Natural killer cell (primary cell): ENCODE results near the gene ZNF527. TPM values are rescaled to one million over a fixed set of nuclear protein-coding genes. Genes with fewer than 3 reads are reported as not detected.

ENCODE experiments used
- ATAC-seq, 3 donors: fragments of 150-1000 bp in 2 of 3; fragments of 200-7000 bp in 1 of 3; cut with Tn5 transposase; 1 replicate in 1 of 3; 2 replicates in 2 of 3; pipeline ENCODE4 v1.10.0; 2021; ENCODE audit warnings: mild to moderate bottlenecking in 2 of 3, moderate library complexity in 2 of 3
- DNase-seq, 2 donors: peaks; one replicate each; pipeline versions ENCODE4 v3.0.0 to v3.0.0-alpha.2; 2013 to 2021; ENCODE audit warnings: mixed read lengths in 1 of 2
- H3K27ac ChIP-seq: one replicate; pipeline ENCODE4 v1.5.1; 2013; ENCODE audit warnings: mild to moderate bottlenecking, low read length
- H3K27me3 ChIP-seq: one replicate; pipeline ENCODE4 v1.6.1; 2013; ENCODE audit warnings: low read length; ENCODE audit not compliant: control insufficient read depth, insufficient read depth
- H3K36me3 ChIP-seq: one replicate; pipeline ENCODE4 v1.6.1; 2013; ENCODE audit warnings: low read length; ENCODE audit not compliant: control insufficient read depth, insufficient read depth
- H3K4me1 ChIP-seq: one replicate; pipeline ENCODE4 v1.6.1; 2013; ENCODE audit warnings: low read length; ENCODE audit not compliant: control insufficient read depth, insufficient read depth
- H3K4me3 ChIP-seq: one replicate; pipeline ENCODE4 v1.5.1; 2013; ENCODE audit warnings: low read length
- H3K9me3 ChIP-seq: one replicate; pipeline ENCODE4 v1.6.1; 2013; ENCODE audit warnings: low read length; ENCODE audit not compliant: control insufficient read depth, insufficient read depth
- H3K27ac Mint-ChIP-seq, 2 donors: one replicate each; pipeline ENCODE4 v1.8.0; 2022; ENCODE audit warnings: mild to moderate bottlenecking in 2 of 2, mixed read lengths in 2 of 2, moderate library complexity in 1 of 2
- H3K27me3 Mint-ChIP-seq, 2 donors: one replicate each; pipeline ENCODE4 v1.8.0; 2022; ENCODE audit warnings: low read depth in 2 of 2, mixed read lengths in 2 of 2
- H3K36me3 Mint-ChIP-seq: one replicate; pipeline ENCODE4 v1.8.0; 2022; ENCODE audit warnings: mixed read lengths
- H3K4me1 Mint-ChIP-seq, 2 donors: one replicate each; pipeline ENCODE4 v1.8.0; 2022; ENCODE audit warnings: mixed read lengths in 2 of 2
- H3K4me3 Mint-ChIP-seq: one replicate; pipeline ENCODE4 v1.8.0; 2022; ENCODE audit warnings: mild to moderate bottlenecking, moderate library complexity, mixed read lengths
- H3K9me3 Mint-ChIP-seq, 2 donors: one replicate each; pipeline ENCODE4 v1.8.0; 2022; ENCODE audit warnings: mixed read lengths in 2 of 2
- WGBS: methylation state at CpG from one replicate; pipeline ENCODE4 v1.1.7; 2013; ENCODE audit warnings: missing lambda C conversion rate; ENCODE audit not compliant: insufficient coverage; 5-methylcytosine and 5-hydroxymethylcytosine counted together
- intact Hi-C: fragments of 100-400 bp; cut with micrococcal nuclease; formaldehyde crosslinking; loops from one replicate; pipeline ENCODE4 v1.14.2; 2022
- total RNA-seq, 4 donors: library from RNA; stranded (reverse); fragments of 120-200 nt in 1 of 4; gene quantifications; one replicate each; pipeline versions ENCODE4 v1.2.3 to v1.2.4, GENCODE V29; 2013 to 2022
- TF ChIP-seq, protein P1 (sequence below): fragments of 200-600 bp; IDR thresholded peaks from one replicate; pipeline ENCODE4 v1.8.0; 2022; ENCODE audit warnings: antibody characterized with exemption

ZNF527 gene
- total RNA-seq, 3 donors from 2014 or later (not counting 1 experiment from before 2014, with no cell fraction given), result 9.9 to 14.0 (median 13.6) TPM

- peaks cover 29% of the 10 kb centered on the region for H3K36me3 ChIP-seq
Measured at GRCh38 chr19:37346091-37346490, 24.8 kb upstream of the ZNF527 start.

DNA sequence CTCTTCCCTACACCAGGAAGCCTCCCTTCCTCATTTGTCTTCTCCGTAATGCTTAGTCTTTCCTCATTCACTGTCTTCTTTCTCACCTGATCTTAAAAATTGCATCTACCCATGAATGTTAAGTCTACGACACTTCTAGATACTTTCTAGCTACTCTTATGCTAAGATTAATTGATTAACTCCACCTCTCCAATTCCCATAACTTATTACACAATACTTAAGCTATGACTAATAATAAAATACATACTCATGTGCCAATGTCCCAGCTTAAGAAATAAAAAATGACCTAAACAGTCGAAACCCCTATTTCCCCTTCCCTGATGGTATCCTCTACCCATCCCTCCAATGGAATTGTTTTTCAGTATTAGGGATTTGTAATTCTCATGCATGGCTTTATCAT, 22.8 kb upstream of the ZNF527 start:
- no peaks in the 10 kb centered on the region for H3K9me3 ChIP-seq
- H3K36me3 Mint-ChIP-seq, result peaks cover 12% of the 10 kb centered on the region
- no peak overlapping the region for H3K4me3 Mint-ChIP-seq
- no peaks in the 10 kb centered on the region for H3K27me3 ChIP-seq
- peaks cover 32% of the 10 kb centered on the region for H3K36me3 ChIP-seq
- H3K27me3 Mint-ChIP-seq, result no peaks in the 10 kb centered on the region
- H3K9me3 Mint-ChIP-seq, result no peaks in the 10 kb centered on the region
- intact Hi-C loops, result no loop called here
- ATAC-seq (no peak), DNase-seq (no peak)
- WGBS, result 100% methylated on average over 2 of the region's 3 CpGs
- no peaks in the 10 kb centered on the region for H3K4me1 ChIP-seq
- no peak overlapping the region for H3K4me3 ChIP-seq
- TF ChIP-seq, protein P1, sequence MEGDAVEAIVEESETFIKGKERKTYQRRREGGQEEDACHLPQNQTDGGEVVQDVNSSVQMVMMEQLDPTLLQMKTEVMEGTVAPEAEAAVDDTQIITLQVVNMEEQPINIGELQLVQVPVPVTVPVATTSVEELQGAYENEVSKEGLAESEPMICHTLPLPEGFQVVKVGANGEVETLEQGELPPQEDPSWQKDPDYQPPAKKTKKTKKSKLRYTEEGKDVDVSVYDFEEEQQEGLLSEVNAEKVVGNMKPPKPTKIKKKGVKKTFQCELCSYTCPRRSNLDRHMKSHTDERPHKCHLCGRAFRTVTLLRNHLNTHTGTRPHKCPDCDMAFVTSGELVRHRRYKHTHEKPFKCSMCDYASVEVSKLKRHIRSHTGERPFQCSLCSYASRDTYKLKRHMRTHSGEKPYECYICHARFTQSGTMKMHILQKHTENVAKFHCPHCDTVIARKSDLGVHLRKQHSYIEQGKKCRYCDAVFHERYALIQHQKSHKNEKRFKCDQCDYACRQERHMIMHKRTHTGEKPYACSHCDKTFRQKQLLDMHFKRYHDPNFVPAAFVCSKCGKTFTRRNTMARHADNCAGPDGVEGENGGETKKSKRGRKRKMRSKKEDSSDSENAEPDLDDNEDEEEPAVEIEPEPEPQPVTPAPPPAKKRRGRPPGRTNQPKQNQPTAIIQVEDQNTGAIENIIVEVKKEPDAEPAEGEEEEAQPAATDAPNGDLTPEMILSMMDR, result no peak
- H3K27ac ChIP-seq, result no peak overlapping the region
- H3K27ac Mint-ChIP-seq, result no peak overlapping the region
- no peaks in the 10 kb centered on the region for H3K4me1 Mint-ChIP-seq

More at GRCh38 chr19:37346091-37346490, 24.8 kb upstream of the ZNF527 start:
- Mint-ChIP-seq H3K27me3 (no peaks in the 10 kb centered on the region), H3K36me3 (peaks cover 12% of the 10 kb centered on the region), H3K4me1 (peaks cover 0 to 6% of the 10 kb centered on the region in 2 donors), H3K4me3 (no peak overlapping the region), H3K9me3 (no peaks in the 10 kb centered on the region), H3K27ac (no peak overlapping the region)
- DNase-seq (no peak), ATAC-seq (no peak)
- intact Hi-C loops, result no loop called here
- Histone ChIP-seq H3K27ac (no peak overlapping the region), H3K4me1 (no peaks in the 10 kb centered on the region), H3K4me3 (no peak overlapping the region), H3K27me3 (no peaks in the 10 kb centered on the region), H3K9me3 (no peaks in the 10 kb centered on the region)
- WGBS, result 77% methylated on average over 3 of the region's 6 CpGs
- TF ChIP-seq, protein P1, result no peak

GRCh38 chr19:37353968-37354367, 16.9 kb upstream of the ZNF527 start:
- Histone ChIP-seq H3K27me3 (no peaks in the 10 kb centered on the region), H3K27ac (no peak overlapping the region), H3K4me1 (no peaks in the 10 kb centered on the region), H3K4me3 (no peak overlapping the region), H3K36me3 (peaks cover 16% of the 10 kb centered on the region), H3K9me3 (no peaks in the 10 kb centered on the region)
- peaks cover 0 to 3% of the 10 kb centered on the region in 2 donors for H3K9me3 Mint-ChIP-seq
- ATAC-seq, result no peak
- intact Hi-C loops, result no loop called here
- peak overlapping the region in 1 of 2 donors; percentile 30 for H3K27ac Mint-ChIP-seq
- no peak for DNase-seq
- H3K36me3 Mint-ChIP-seq, result peaks cover 30% of the 10 kb centered on the region
- peaks cover 0 to 15% of the 10 kb centered on the region in 2 donors for H3K4me1 Mint-ChIP-seq
- no peaks in the 10 kb centered on the region for H3K27me3 Mint-ChIP-seq
- no peak overlapping the region for H3K4me3 Mint-ChIP-seq
- TF ChIP-seq, protein P1, result no peak

GRCh38 chr19:37355901-37356300, 15.0 kb upstream of the ZNF527 start:
- peaks cover 42% of the 10 kb centered on the region for H3K36me3 Mint-ChIP-seq
- no peak for DNase-seq
- Histone ChIP-seq H3K36me3 (peaks cover 27% of the 10 kb centered on the region), H3K27ac (no peak overlapping the region), H3K9me3 (no peaks in the 10 kb centered on the region), H3K4me3 (no peak overlapping the region), H3K4me1 (no peaks in the 10 kb centered on the region), H3K27me3 (no peaks in the 10 kb centered on the region)
- no peak for ATAC-seq
- TF ChIP-seq, protein P1, result no peak
- intact Hi-C loops, result no loop called here
- no peak overlapping the region for H3K27ac Mint-ChIP-seq
- WGBS, result 100% methylated on average over 4 of the region's 4 CpGs
- H3K9me3 Mint-ChIP-seq, result peaks cover 0 to 3% of the 10 kb centered on the region in 2 donors
- H3K27me3 Mint-ChIP-seq, result no peaks in the 10 kb centered on the region
- peaks cover 0 to 15% of the 10 kb centered on the region in 2 donors for H3K4me1 Mint-ChIP-seq
- H3K4me3 Mint-ChIP-seq, result no peak overlapping the region
